IMR-90 (cell line): ENCODE data around the gene LRP6. TPM values are rescaled to one million over a fixed set of nuclear protein-coding genes. Genes with fewer than 3 reads are reported as not detected.

Experiments
- ATAC-seq: fragments of 200-7000 bp; cut with Tn5 transposase; 2 replicates; pipeline ENCODE4 v1.9.1; 2020; ENCODE audit warnings: low read depth, mild to moderate bottlenecking, moderate library complexity
- BruUV-seq: library from RNA; stranded (reverse); fragments of 400-500 nt; replicated peaks from 2 replicates; lab custom pipeline; 2021; lab: Mats Ljungman, UMichigan
- CTCF ChIA-PET: fragments of 300-600 bp; formaldehyde crosslinking; extraction: SDS; loops from one replicate; lab custom pipeline; 2021; ENCODE audit warnings: antibody characterized with exemption; lab: Yijun Ruan, JAX
- POLR2A ChIA-PET: fragments of 300-600 bp; sonication (Branson Sonifier 250); formaldehyde crosslinking; loops from one replicate; lab custom pipeline; 2022; ENCODE audit warnings: antibody characterized with exemption; ENCODE audit not compliant: unreplicated experiment; lab: Charles Lee
- DNase-seq: peaks from one replicate; pipeline ENCODE4 v3.0.0; 2013
- H2AFZ ChIP-seq: replicated peaks from 2 replicates; pipeline ENCODE3; 2013; ENCODE audit warnings: low read length, mild to moderate bottlenecking; ENCODE audit not compliant: poor library complexity
- H2AK5ac ChIP-seq: 2 replicates; pipeline ENCODE4 v1.6.1; 2013; ENCODE audit warnings: low read depth, low read length, inconsistent platforms
- H2AK9ac ChIP-seq: replicated peaks from 2 replicates; pipeline ENCODE3; 2013; ENCODE audit warnings: mild to moderate bottlenecking, low read depth, low read length, moderate library complexity; ENCODE audit not compliant: poor library complexity
- H2BK120ac ChIP-seq: 2 replicates; pipeline ENCODE4 v1.6.1; 2013; ENCODE audit warnings: low read depth, low read length, inconsistent platforms
- H2BK15ac ChIP-seq: 3 replicates; pipeline ENCODE4 v1.6.1; 2013; ENCODE audit warnings: low read depth, low read length, inconsistent platforms
- H2BK20ac ChIP-seq: 2 replicates; pipeline ENCODE4 v1.6.1; 2013; ENCODE audit warnings: low read depth, mild to moderate bottlenecking, inconsistent platforms, low read length, moderate library complexity
- H2BK5ac ChIP-seq: 2 replicates; pipeline ENCODE4 v1.6.1; 2013; ENCODE audit warnings: mild to moderate bottlenecking, low read depth, low read length, inconsistent platforms; ENCODE audit not compliant: poor library complexity, severe bottlenecking
- H3K14ac ChIP-seq: replicated peaks from 2 replicates; pipeline ENCODE4 v1.6.1; 2013; ENCODE audit warnings: low read depth, low read length, inconsistent platforms
- H3K18ac ChIP-seq: 2 replicates; pipeline ENCODE4 v1.6.1; 2013; ENCODE audit warnings: low read depth, low read length, control low read depth
- H3K23ac ChIP-seq: 2 replicates; pipeline ENCODE4 v1.6.1; 2013; ENCODE audit warnings: low read depth, low read length, inconsistent platforms
- H3K27ac ChIP-seq: 2 replicates; pipeline ENCODE4 v1.5.1; 2013; ENCODE audit warnings: mild to moderate bottlenecking, control low read depth, low read length; ENCODE audit not compliant: insufficient read depth
- H3K27me3 ChIP-seq: 2 replicates; pipeline ENCODE4 v1.6.1; 2013; ENCODE audit warnings: low read length; ENCODE audit not compliant: control insufficient read depth, insufficient read depth
- H3K36me3 ChIP-seq: 2 replicates; pipeline ENCODE4 v1.6.1; 2013; ENCODE audit warnings: low read length, mixed read lengths; ENCODE audit not compliant: control insufficient read depth, insufficient read depth
- H3K4ac ChIP-seq: 2 replicates; pipeline ENCODE4 v1.6.1; 2013; ENCODE audit warnings: low read depth, low read length, inconsistent platforms
- H3K4me1 ChIP-seq: 2 replicates; pipeline ENCODE4 v1.6.1; 2013; ENCODE audit warnings: low read length, mixed read lengths; ENCODE audit not compliant: control insufficient read depth, insufficient read depth
- H3K4me2 ChIP-seq: 2 replicates; pipeline ENCODE4 v1.6.1; 2013; ENCODE audit warnings: low read depth, mild to moderate bottlenecking, control low read depth, low read length, moderate library complexity
- H3K4me3 ChIP-seq: 2 replicates; pipeline ENCODE4 v1.5.1; 2013; ENCODE audit warnings: low read depth, mild to moderate bottlenecking, control low read depth, low read length, moderate library complexity; ENCODE audit not compliant: insufficient read depth
- H3K56ac ChIP-seq: 2 replicates; pipeline ENCODE4 v1.6.1; 2013; ENCODE audit warnings: low read length, inconsistent platforms; ENCODE audit not compliant: insufficient read depth; ENCODE audit errors: extremely low read depth
- H3K79me1 ChIP-seq, 2 experiments: 2 replicates each; pipeline ENCODE4 v1.6.1; 2013; ENCODE audit warnings: low read length in 2 of 2, inconsistent platforms in 1 of 2, low read depth in 1 of 2
- H3K9ac ChIP-seq: 2 replicates; pipeline ENCODE4 v1.6.1; 2013; ENCODE audit warnings: low read depth, low read length, control low read depth
- H3K9me1 ChIP-seq: 2 replicates; pipeline ENCODE4 v1.6.1; 2013; ENCODE audit warnings: low read length, inconsistent platforms; ENCODE audit not compliant: insufficient read depth
- H3K9me3 ChIP-seq: 2 replicates; pipeline ENCODE4 v1.6.1; 2013; ENCODE audit warnings: low read length; ENCODE audit not compliant: control insufficient read depth, insufficient read depth
- H4K20me1 ChIP-seq: 2 replicates; pipeline ENCODE4 v1.6.1; 2013; ENCODE audit warnings: low read length, inconsistent platforms; ENCODE audit not compliant: insufficient read depth
- H4K5ac ChIP-seq: 2 replicates; pipeline ENCODE4 v1.6.1; 2013; ENCODE audit warnings: mild to moderate bottlenecking, low read depth, low read length, control low read depth
- H4K8ac ChIP-seq, 2 experiments: 2 replicates each; pipeline ENCODE4 v1.6.1; 2013; ENCODE audit warnings: low read depth in 2 of 2, low read length in 2 of 2, control low read depth in 1 of 2, inconsistent platforms in 1 of 2
- H4K91ac ChIP-seq: 2 replicates; pipeline ENCODE4 v1.6.1; 2013; ENCODE audit warnings: low read depth, low read length, inconsistent platforms; ENCODE audit not compliant: insufficient read depth
- BHLHE40 ChIP-seq: fragments of 150-350 bp; IDR thresholded peaks from 2 replicates; pipeline ENCODE4 v1.6.1; 2016; ENCODE audit warnings: mild to moderate bottlenecking, low read depth, low read length
- CEBPB ChIP-seq: IDR thresholded peaks from 2 replicates; pipeline ENCODE4 v1.6.1; 2012; ENCODE audit warnings: low read depth, low read length, improper control_type of control experiment
- CHD1 ChIP-seq: IDR thresholded peaks from 2 replicates; pipeline ENCODE4 v1.6.1; 2012; ENCODE audit warnings: low read depth, low read length, improper control_type of control experiment
- CTCF ChIP-seq: conservative IDR thresholded peaks from 2 replicates; pipeline ENCODE4 v1.5.1; 2012; ENCODE audit warnings: mild to moderate bottlenecking, low read depth, low read length, improper control_type of control experiment
- ELK1 ChIP-seq: fragments of 150-350 bp; IDR thresholded peaks from 2 replicates; pipeline ENCODE4 v1.6.1; 2016; ENCODE audit warnings: low read depth, mild to moderate bottlenecking, low read length, moderate library complexity, borderline replicate concordance
- FOS ChIP-seq: fragments of 150-350 bp; IDR thresholded peaks from 2 replicates; pipeline ENCODE4 v1.6.1; 2016; ENCODE audit warnings: low read depth, low read length
- MAFK ChIP-seq: IDR thresholded peaks from 2 replicates; pipeline ENCODE4 v1.6.1; 2012; ENCODE audit warnings: low read depth, low read length, improper control_type of control experiment
- MAZ ChIP-seq: IDR thresholded peaks from 2 replicates; pipeline ENCODE4 v1.6.1; 2012; ENCODE audit warnings: low read depth, mild to moderate bottlenecking, low read length, improper control_type of control experiment, moderate library complexity, borderline replicate concordance
- MXI1 ChIP-seq: IDR thresholded peaks from 2 replicates; pipeline ENCODE4 v1.6.1; 2012; ENCODE audit warnings: low read depth, mild to moderate bottlenecking, low read length, moderate library complexity, borderline replicate concordance
- NFE2L2 ChIP-seq: fragments of 150-350 bp; IDR thresholded peaks from 2 replicates; pipeline ENCODE4 v1.6.1; 2016; ENCODE audit warnings: low read depth, mild to moderate bottlenecking, low read length
- POLR2A ChIP-seq: IDR thresholded peaks from 2 replicates; pipeline ENCODE4 v1.6.1; 2012; ENCODE audit warnings: mild to moderate bottlenecking, low read depth, low read length
- RAD21 ChIP-seq: IDR thresholded peaks from 2 replicates; pipeline ENCODE4 v1.6.1; 2012; ENCODE audit warnings: low read length, improper control_type of control experiment
- RCOR1 ChIP-seq: IDR thresholded peaks from 2 replicates; pipeline ENCODE4 v1.6.1; 2012; ENCODE audit warnings: mild to moderate bottlenecking, low read length, improper control_type of control experiment; ENCODE audit not compliant: insufficient replicate concordance
- RFX5 ChIP-seq: IDR thresholded peaks from 2 replicates; pipeline ENCODE4 v1.8.0; 2012; ENCODE audit warnings: low read depth, mild to moderate bottlenecking, low read length, moderate library complexity
- SMC3 ChIP-seq: fragments of 150-350 bp; IDR thresholded peaks from 2 replicates; pipeline ENCODE4 v1.6.1; 2016; ENCODE audit warnings: low read depth, mild to moderate bottlenecking, antibody characterized with exemption, low read length, moderate library complexity
- USF2 ChIP-seq: fragments of 150-350 bp; IDR thresholded peaks from 2 replicates; pipeline ENCODE4 v1.6.1; 2017; ENCODE audit warnings: mild to moderate bottlenecking, antibody characterized with exemption, low read length, low read depth
- WGBS, 2 experiments: methylation state at CpG; one replicate each; pipeline versions ENCODE4 v1.1.5 to v1.1.7; 2013; ENCODE audit warnings: missing lambda C conversion rate in 2 of 2; ENCODE audit not compliant: insufficient read length in 1 of 2; ENCODE audit errors: extremely low coverage in 2 of 2; 5-methylcytosine and 5-hydroxymethylcytosine counted together
- dilution Hi-C: fragments of 300-500 bp; cut with HindIII; formaldehyde crosslinking; loops from one replicate; pipeline ENCODE4 v1.14.3; 2018; ENCODE audit warnings: low sequenced_read_pairs; ENCODE audit not compliant: unreplicated experiment
- in situ Hi-C: fragments of 300-500 bp; cut with MboI; formaldehyde crosslinking; loops from 3 replicates; pipeline ENCODE4 v1.14.3; 2019; ENCODE audit warnings: low sequenced_read_pairs, inconsistent platforms, mixed read lengths
- intact Hi-C: fragments of 100-400 bp; cut with micrococcal nuclease; formaldehyde crosslinking; loops from 2 replicates; pipeline ENCODE4 v1.10.0; 2022
- polyA plus RNA-seq, 3 experiments: library from polyadenylated mRNA; depleted of rRNA; stranded (reverse); fragments of >200 nt; gene quantifications; 2 replicates each; pipeline ENCODE4 v1.2.3, GENCODE V29; 2012; ENCODE audit warnings: low replicate concordance in 1 of 3
- total RNA-seq: library from RNA; depleted of rRNA; stranded (reverse); fragments of >200 nt; gene quantifications from 2 replicates; pipeline ENCODE4 v1.2.3, GENCODE V29; 2012

LRP6 gene
- total and polyA plus RNA-seq, 2 of the 4 experiments (the other 2 are of a cell fraction): 14.2 to 32.1 TPM

- H3K4me1 ChIP-seq: no peaks in the 10 kb centered on the region
- no peak overlapping the region for H2AK5ac ChIP-seq
- no peaks in the 10 kb centered on the region for H4K20me1 ChIP-seq
- DNase-seq (no peak), ATAC-seq (no peak)
- TF ChIP-seq SMC3 (no peak), NFE2L2 (no peak), USF2 (no peak), MAFK (no peak), CEBPB (no peak), BHLHE40 (no peak), MXI1 (no peak), CHD1 (no peak), POLR2A (no peak), RCOR1 (no peak), ELK1 (no peak), MAZ (no peak), RFX5 (no peak), RAD21 (no peak), FOS (no peak), CTCF (no peak)
- H3K79me1 ChIP-seq: peaks cover 7 to 10% of the 10 kb centered on the region in 2 experiments; a peak in 2 of 4 replicates
- in situ Hi-C loops (no loop called here), intact Hi-C loops (no loop called here), dilution Hi-C loops (no loop called here)
- H2AFZ ChIP-seq: no peak overlapping the region
- BruUV-seq: no TSS peak
- H3K4ac ChIP-seq: no peak overlapping the region
- no peak overlapping the region for H3K18ac ChIP-seq
- H3K9ac ChIP-seq: no peak overlapping the region
- no peak overlapping the region for H3K23ac ChIP-seq
- peaks cover 9% of the 10 kb centered on the region for H3K36me3 ChIP-seq
- H2BK15ac ChIP-seq: no peak overlapping the region
- no peak overlapping the region for H2BK20ac ChIP-seq
- no peaks in the 10 kb centered on the region for H3K9me3 ChIP-seq
- no peak overlapping the region for H3K4me2 ChIP-seq
- no peak overlapping the region for H4K5ac ChIP-seq
- no peak overlapping the region for H3K14ac ChIP-seq
- no peak overlapping the region for H2BK120ac ChIP-seq
- no peak overlapping the region for H3K27ac ChIP-seq
- ChIA-PET POLR2A (no interaction called here), CTCF (interaction anchor here (0.6 to 1.0 kb wide), 2 partner anchors 8 to 13 kb away, joined by 3 to 4 read pairs; no protein-coding TSS in a partner anchor)
- no peak overlapping the region for H2AK9ac ChIP-seq
- H2BK5ac ChIP-seq: no peak overlapping the region
- WGBS, 2 experiments: no CpG with 5 or more reads among the region's 3 CpGs
- peaks cover 3% of the 10 kb centered on the region for H3K9me1 ChIP-seq
- no peak overlapping the region for H4K8ac ChIP-seq
- no peaks in the 10 kb centered on the region for H3K27me3 ChIP-seq
- no peak overlapping the region for H3K4me3 ChIP-seq
- H3K56ac ChIP-seq: no peak overlapping the region
- H4K91ac ChIP-seq: no peak overlapping the region
These were observed 113.2 kb downstream of the LRP6 start for GRCh38 chr12:12153596-12153995.
